ENCODE data around the gene PCDHGB1.
"Not testable (repeated sequence)": the region's sequence is repeated elsewhere in the genome, so short reads cannot be mapped to it uniquely, and the experiment has no call there.

PCDHGB1 gene

DNA sequence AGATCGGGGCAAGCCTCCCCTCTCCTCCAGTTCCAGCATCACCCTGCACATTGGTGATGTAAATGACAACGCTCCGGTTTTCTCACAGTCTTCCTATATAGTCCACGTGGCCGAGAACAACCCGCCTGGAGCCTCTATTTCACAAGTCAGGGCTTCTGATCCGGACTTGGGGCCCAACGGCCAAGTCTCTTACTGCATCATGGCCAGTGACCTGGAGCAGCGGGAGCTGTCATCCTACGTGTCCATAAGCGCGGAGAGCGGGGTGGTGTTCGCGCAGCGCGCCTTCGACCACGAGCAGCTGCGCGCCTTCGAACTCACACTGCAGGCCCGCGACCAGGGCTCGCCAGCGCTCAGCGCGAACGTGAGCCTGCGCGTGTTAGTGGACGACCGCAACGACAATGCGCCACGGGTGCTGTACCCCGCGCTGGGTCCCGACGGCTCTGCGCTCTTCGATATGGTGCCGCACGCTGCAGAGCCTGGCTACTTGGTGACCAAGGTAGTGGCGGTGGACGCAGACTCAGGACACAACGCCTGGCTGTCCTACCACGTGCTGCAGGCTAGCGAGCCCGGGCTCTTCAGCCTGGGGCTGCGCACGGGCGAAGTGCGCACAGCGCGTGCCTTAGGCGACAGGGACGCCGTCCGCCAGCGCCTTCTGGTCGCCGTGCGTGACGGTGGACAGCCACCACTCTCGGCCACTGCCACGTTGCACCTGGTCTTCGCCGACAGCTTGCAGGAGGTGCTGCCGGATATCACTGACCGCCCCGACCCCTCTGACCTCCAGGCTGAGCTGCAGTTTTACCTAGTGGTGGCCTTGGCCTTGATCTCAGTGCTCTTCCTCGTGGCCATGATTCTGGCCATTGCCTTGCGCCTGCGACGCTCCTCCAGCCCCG lies 39.5 kb downstream of the PCDHGB1 start:
- no peak for TF ChIP-seq CTCF (IDR thresholded peaks at IDR 0.05; ENCODE audit: low read depth, low read length)
- H3K4me3 ChIP-seq (ENCODE audit: low read depth, low read length), result no peak overlapping the region

DNA sequence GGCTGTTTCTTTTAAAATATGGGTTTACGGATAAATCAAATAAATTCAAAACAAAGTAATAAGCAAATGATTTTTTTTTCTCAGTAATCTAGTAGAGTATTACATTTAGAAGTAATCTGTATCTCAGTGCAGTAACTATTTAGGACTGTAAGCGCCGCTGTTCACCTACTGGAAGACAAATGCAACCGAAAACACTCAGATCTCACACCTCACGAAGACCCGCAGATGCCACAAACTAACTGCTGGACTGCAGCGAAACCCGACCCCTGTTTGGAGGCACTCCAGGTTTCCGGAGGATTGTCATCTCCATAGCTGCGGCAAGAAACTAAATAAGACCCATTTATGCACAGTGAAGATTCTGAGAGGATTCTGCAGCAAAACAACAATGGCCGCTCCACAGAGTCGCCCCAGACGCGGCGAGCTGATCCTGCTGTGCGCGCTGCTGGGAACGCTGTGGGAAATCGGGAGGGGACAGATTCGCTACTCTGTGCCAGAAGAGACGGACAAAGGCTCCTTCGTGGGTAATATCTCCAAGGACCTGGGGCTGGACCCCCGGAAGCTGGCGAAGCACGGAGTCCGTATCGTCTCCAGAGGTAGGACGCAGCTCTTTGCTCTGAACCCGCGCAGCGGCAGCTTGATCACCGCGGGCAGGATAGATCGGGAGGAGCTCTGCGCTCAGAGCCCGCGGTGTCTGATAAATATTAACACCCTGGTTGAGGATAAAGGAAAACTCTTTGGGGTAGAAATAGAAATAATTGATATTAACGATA lies 42.7 kb downstream of the PCDHGB1 start, which contains the start of gene PCDHGA8:
Gene PCDHGA8 (plus strand): TSS at position 205 of the 770 bp plus-strand sequence. CDS start 181 bp downstream, at position 386.
- no peak within 1 kb of the TSS for H3K4me3 ChIP-seq (ENCODE audit: low read depth, low read length)
- TF ChIP-seq CTCF (IDR thresholded peaks at IDR 0.05; ENCODE audit: low read depth, low read length), result no peak

GRCh38 chr5:141393267-141393666 lies 43.4 kb downstream of the PCDHGB1 start:
- TF ChIP-seq CTCF (IDR thresholded peaks at IDR 0.05; ENCODE audit: low read depth, low read length), result no peak
- H3K4me3 ChIP-seq (ENCODE audit: low read depth, low read length), result no peak overlapping the region

DNA sequence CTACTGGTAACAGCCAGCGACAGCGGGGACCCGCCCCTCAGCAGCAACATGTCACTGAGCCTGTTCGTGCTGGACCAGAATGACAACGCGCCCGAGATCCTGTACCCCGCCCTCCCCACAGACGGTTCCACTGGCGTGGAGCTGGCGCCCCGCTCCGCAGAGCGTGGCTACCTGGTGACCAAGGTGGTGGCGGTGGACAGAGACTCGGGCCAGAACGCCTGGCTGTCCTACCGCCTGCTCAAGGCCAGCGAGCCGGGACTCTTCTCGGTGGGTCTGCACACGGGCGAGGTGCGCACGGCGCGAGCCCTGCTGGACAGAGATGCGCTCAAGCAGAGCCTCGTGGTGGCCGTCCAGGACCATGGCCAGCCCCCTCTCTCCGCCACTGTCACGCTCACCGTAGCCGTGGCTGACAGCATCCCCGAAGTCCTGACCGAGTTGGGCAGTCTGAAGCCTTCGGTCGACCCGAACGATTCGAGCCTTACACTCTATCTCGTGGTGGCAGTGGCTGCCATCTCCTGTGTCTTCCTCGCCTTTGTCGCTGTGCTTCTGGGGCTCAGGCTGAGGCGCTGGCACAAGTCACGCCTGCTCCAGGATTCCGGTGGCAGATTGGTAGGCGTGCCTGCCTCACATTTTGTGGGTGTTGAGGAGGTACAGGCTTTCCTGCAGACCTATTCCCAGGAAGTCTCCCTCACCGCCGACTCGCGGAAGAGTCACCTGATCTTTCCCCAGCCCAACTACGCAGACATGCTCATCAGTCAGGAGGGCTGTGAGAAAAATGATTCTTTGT lies 44.7 kb downstream of the PCDHGB1 start:
- not testable (repeated sequence) for H3K4me3 ChIP-seq (ENCODE audit: low read depth, low read length)

DNA sequence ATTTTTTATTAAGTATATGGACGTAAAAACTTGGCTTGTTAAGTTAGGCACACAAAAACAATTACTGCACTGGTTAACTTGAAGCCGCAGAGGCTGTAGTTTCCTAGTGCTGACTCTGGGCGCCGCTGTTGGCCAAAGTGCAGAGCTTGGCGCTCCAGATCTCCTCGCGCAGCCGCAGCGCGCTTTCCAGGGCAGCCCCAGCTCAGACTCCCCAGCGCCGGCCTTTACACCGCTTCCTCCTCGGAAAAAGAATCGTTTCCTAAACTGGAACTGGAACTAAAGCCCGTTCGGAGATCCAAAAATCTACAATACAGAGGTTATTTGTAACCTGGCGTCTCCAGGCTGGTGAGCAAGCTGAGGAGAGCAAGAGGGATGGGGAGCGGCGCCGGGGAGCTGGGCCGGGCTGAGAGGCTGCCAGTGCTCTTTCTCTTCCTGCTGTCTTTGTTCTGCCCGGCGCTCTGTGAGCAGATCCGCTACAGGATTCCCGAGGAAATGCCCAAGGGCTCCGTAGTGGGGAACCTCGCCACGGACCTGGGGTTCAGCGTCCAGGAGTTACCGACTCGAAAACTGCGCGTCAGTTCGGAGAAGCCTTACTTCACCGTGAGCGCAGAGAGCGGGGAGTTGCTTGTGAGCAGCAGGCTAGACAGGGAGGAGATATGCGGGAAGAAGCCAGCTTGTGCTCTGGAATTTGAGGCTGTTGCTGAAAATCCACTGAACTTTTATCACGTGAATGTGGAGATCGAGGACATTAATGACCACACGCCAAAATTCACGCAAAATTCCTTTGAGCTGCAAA lies 48.1 kb downstream of the PCDHGB1 start, which contains the start of gene PCDHGB5:
Gene PCDHGB5 (plus strand): TSS at position 192 of the 796 bp plus-strand sequence. CDS start 181 bp downstream, at position 373.
- TF ChIP-seq CTCF (IDR thresholded peaks at IDR 0.05; ENCODE audit: low read depth, low read length), result peak; percentile 72
- peak within 1 kb of the TSS; percentile 51 for H3K4me3 ChIP-seq (ENCODE audit: low read depth, low read length)

DNA sequence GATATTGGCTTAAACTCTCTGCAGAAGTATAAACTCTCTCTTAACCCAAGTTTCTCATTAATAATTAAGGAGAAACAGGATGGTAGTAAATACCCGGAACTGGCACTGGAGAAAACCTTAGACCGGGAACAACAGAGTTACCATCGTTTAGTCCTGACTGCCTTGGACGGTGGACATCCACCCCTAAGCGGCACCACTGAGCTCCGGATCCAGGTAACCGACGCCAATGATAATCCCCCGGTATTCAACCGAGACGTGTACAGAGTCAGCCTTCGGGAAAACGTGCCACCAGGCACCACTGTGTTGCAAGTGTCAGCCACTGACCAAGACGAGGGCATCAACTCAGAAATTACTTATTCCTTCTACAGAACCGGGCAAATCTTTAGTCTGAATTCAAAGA lies 48.7 kb downstream of the PCDHGB1 start:
- no peak overlapping the region for H3K4me3 ChIP-seq (ENCODE audit: low read depth, low read length)
- no peak for TF ChIP-seq CTCF (IDR thresholded peaks at IDR 0.05; ENCODE audit: low read depth, low read length)

Data from WI38 (cell line).